HepG2 (cell line): ENCODE results near the gene FHL3. TPM values are rescaled to one million over a fixed set of nuclear protein-coding genes. Genes with fewer than 3 reads are reported as not detected.

ENCODE experiments used
- HNF4G ChIP-seq, 2 experiments: sonication (generic) in 1 of 2; formaldehyde crosslinking in 1 of 2; IDR thresholded peaks; 2 replicates each; pipeline versions ENCODE4 v1.4.0 to v1.6.1; 2011 to 2020; ENCODE audit warnings: borderline replicate concordance in 2 of 2, low read depth in 2 of 2, mild to moderate bottlenecking in 2 of 2, low read length in 1 of 2, missing genetic modification reagents in 1 of 2, moderate library complexity in 1 of 2
- KLF12 ChIP-seq: sonication (generic); formaldehyde crosslinking; IDR thresholded peaks from 2 replicates; pipeline ENCODE4 v1.4.0; 2020; ENCODE audit warnings: missing genetic modification reagents, borderline replicate concordance
- NCOA1 ChIP-seq: sonication (generic); formaldehyde crosslinking; IDR thresholded peaks from 2 replicates; pipeline ENCODE4 v1.9.0; 2021; ENCODE audit warnings: missing genetic modification reagents
- SKIL ChIP-seq: sonication (generic); formaldehyde crosslinking; IDR thresholded peaks from 2 replicates; pipeline ENCODE4 v1.8.0; 2022; ENCODE audit warnings: missing genetic modification reagents, mild to moderate bottlenecking, moderate library complexity, borderline replicate concordance
- SPEN ChIP-seq: sonication (generic); formaldehyde crosslinking; IDR thresholded peaks from 2 replicates; pipeline ENCODE4 v1.5.1; 2020; ENCODE audit warnings: low read depth, mild to moderate bottlenecking, missing genetic modification reagents
- ZNF326 ChIP-seq: sonication (generic); formaldehyde crosslinking; IDR thresholded peaks from 2 replicates; pipeline ENCODE4 v1.4.0; 2020; ENCODE audit warnings: missing genetic modification reagents, borderline replicate concordance
- ZNF557 ChIP-seq: sonication (generic); formaldehyde crosslinking; IDR thresholded peaks from 2 replicates; pipeline ENCODE4 v1.4.0; 2020; ENCODE audit warnings: missing genetic modification reagents
- ZNF598 ChIP-seq: sonication (generic); formaldehyde crosslinking; IDR thresholded peaks from 2 replicates; pipeline ENCODE4 v1.5.1; 2020; ENCODE audit warnings: mild to moderate bottlenecking, missing genetic modification reagents, borderline replicate concordance
- ZNF644 ChIP-seq: IDR thresholded peaks from 2 replicates; pipeline ENCODE4 v1.6.1; 2016; ENCODE audit warnings: low read depth
- polyA plus RNA-seq, 8 experiments: library from polyadenylated mRNA; depleted of rRNA in 3 of 8; stranded (reverse) in 7 of 8; unstranded in 1 of 8; fragments of >200 nt; fragmentation: Illumina TruSeq in 4 of 8; extraction: Trizol in 4 of 8; gene quantifications; 2 replicates each; pipeline versions ENCODE4 v1.2.1 to v1.2.3, GENCODE V29; 2011 to 2016; ENCODE audit warnings: low read depth in 4 of 8, missing spikeins in 1 of 8, mixed read lengths in 1 of 8; ENCODE audit not compliant: insufficient read depth in 1 of 8
- total RNA-seq, 5 experiments: library from RNA; depleted of rRNA; stranded (reverse); fragments of >200 nt; fragmentation: Illumina TruSeq; extraction: Trizol; gene quantifications; 2 replicates each; pipeline ENCODE4 v1.2.3, GENCODE V29; 2016; ENCODE audit warnings: low read depth in 1 of 5

The FHL3 gene
- total and polyA plus RNA-seq, 2 of the 13 experiments (the other 11 are each of a cell fraction or from before 2014, with no cell fraction given): 2.8 to 6.6 TPM

DNA sequence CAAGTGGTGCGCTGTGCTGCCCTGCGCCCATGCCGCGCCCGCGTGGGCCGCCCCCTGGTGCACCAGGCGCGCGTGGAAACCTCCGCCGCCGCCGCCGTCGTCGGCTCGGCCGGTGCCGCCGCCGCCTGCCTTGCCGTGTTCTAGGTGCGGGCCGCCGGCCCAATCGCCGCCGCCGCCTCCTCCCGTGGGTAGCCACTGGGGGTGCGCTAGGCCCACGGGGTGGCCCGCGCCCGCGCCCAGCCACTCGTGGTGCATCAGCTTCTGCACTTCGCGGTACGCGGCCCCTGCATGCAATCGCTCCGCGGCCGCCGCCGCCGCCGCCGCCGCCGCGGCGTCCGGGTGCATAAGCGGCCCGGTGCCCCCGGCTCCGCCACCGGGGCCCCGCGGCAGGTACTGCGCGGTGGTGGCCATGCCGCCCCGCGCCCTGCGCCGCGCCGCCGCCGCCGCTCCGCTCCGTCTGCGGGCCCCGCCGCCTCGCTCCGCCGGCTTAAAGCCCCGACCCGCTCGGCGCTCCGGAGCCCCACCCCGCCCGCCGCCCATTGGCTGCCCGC lies 41.1 kb upstream of the FHL3 start, which contains the start of gene POU3F1 (continued):
- no peak for TF ChIP-seq SKIL (CRISPR knock-in tag)
- TF ChIP-seq HNF4G (IDR thresholded peaks at IDR 0.05; ENCODE audit: borderline replicate concordance, low read depth, low read length): no peak
- no peak for TF ChIP-seq HNF4G (CRISPR knock-in tag; IDR thresholded peaks at IDR 0.05; ENCODE audit: borderline replicate concordance, low read depth)
- no peak for TF ChIP-seq NCOA1 (CRISPR knock-in tag)
- TF ChIP-seq ZNF326 (CRISPR knock-in tag): no peak
- no peak for TF ChIP-seq KLF12 (CRISPR knock-in tag)
- TF ChIP-seq ZNF598: no peak
- no peak for TF ChIP-seq ZNF557 (CRISPR knock-in tag)
- TF ChIP-seq ZNF644 (CRISPR knock-in tag): no peak
- no peak for TF ChIP-seq SPEN
- TF ChIP-seq, all 625 proteins: peak for 0
